ENCODE measurements around the gene PEX11A.
"Not testable (repeated sequence)": the region's sequence is repeated elsewhere in the genome, so short reads cannot be mapped to it uniquely, and the experiment has no call there.

Gene PEX11A, protein sequence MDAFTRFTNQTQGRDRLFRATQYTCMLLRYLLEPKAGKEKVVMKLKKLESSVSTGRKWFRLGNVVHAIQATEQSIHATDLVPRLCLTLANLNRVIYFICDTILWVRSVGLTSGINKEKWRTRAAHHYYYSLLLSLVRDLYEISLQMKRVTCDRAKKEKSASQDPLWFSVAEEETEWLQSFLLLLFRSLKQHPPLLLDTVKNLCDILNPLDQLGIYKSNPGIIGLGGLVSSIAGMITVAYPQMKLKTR

DNA sequence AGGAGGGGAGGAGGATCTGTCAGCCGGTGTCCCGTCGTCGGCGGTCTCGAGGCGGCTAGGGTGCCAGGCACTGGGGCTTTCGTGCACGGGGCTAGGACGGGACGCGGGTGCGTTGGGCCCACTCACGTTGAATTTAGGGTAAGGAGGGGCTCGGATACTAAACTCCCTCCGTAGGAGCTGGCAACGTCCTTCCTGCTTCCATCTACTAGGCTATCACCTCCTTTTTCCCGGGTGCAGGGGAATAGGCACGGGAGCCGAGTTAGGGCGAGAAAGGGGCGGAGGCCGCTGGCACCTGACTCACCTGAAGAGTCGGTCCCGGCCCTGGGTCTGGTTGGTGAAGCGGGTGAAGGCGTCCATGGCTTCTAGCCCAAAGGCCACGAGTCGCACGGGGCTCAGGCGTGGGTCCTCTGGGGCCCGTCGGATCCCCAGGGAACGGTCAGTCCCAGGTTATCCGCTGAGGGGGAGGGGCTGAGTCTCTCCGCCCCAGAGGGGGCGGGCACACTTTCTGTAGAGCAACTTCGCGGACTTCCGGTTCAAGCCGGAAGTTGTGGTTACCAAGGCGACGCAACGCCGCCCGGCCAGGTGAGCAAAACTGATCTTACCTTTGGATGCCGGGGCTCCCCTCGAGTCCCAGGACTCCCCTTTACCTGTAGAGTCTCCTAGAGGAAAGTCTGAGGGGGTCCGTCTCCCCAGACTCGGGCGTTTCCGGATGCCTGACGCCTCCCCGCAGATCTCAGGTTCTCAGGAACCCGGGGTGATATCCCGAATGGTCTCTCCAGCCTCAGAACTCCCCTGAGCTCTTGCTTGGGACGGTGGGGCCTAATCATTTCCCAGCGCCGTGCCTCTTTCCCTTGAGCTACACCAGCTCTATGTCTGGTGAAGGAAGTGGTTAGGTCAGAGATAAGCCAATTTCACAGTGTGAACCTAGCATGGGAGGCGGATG is at the start of gene PEX11A, which contains the start of gene WDR93:
TSS of gene PEX11A (minus strand) at position 479 of the 943 bp plus-strand sequence. CDS start at position 357, 122 bp downstream.
TSS of gene WDR93 (plus strand) at position 536 of the 943 bp plus-strand sequence. CDS start 10,936 bp downstream, outside the sequence.
- DNase-seq, result peak; percentile 79

DNA sequence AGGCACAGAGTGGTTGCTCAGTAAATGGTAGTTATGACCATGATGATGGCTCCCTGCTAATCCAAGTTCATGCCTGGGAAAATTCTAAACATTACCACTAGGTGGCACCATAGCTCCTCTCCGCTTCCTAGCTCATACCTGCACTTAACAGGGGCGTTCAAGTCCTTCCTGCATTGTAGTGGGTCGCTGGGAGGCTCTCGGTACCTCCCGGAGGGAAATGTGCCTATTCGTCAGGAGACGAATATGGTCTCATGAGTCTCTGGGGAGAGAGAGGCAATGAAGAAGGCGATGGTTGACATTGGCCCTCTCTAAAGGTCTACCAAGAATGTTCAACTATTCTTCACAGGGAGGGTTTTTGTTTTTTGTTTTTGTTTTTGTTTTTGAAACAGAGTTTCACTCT is 49.6 kb upstream of the PEX11A start:
- peak; percentile 82 for DNase-seq

DNA sequence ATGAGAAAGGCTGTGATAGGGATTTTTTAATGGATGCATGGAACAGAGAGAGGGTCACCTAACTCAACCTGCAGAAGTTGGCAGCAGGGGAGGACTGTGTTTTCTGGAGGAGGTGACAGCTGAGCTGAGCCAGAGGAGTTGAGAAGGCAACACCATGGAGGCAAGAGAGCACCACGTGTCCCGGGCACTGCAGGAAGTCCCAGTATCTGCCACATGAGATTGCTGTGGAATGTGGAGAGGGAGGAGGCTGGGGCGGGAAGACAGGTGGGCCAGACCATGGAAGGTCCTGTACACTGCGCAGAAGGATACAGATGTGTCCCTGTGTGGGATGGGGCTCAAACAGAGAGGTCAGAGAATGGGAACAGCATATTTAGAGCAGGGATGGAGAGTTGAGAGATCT is 45.2 kb upstream of the PEX11A start:
- DNase-seq, result no peak

DNA sequence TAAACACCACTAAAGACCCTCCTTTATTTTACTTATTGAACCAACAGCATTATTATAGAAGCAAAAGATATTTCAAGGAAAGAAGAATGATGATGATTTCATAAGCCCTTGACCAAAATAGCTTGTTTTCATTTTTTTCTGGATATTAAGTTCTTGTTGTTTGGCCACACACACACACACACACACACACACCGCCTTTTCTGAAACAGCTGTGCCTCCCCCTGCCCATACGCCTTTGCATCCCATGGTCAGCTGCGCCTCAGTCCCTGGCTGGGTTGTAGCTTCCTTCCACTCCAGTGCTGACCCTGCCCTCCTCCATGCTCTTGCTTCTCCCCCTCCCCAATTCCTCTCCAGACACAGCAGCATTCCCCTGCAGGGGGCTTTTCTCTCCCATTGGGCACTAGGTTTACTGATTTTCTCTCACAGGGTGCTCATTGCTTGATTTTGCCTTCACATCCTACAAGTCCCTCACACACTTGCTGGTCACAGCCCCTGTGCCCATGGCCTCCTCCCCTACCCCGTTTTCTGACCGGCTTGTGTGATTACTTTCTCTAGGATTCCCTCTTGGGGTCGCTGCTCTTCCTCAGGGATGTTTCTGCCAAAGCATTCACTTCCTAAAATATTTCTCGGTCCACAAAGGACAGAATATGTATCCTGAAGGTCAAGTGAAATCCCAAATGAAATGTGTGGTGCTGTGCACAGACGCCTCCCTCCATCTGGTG is 42.1 kb upstream of the PEX11A start:
- no peak for DNase-seq

DNA sequence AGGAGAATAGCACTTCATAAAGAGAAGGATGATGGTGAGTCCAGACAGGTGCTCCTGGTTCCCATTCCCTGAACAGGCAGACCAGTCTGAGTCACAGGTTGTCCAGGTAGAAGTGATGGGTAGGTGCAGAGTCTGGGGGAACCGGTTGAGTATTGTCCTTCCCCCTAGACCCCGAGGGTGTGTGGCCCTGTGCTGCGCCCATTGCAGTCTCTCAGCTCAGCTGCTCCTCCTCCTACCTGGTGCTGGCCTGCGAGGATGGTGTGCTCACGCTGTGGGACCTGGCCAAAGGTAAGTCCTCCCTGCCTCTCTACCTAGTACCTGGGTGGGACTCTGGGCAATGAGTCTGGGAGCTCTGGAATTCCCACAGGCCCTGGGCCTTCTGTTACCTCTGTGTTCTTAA is 40.7 kb upstream of the PEX11A start:
- DNase-seq, result no peak

DNA sequence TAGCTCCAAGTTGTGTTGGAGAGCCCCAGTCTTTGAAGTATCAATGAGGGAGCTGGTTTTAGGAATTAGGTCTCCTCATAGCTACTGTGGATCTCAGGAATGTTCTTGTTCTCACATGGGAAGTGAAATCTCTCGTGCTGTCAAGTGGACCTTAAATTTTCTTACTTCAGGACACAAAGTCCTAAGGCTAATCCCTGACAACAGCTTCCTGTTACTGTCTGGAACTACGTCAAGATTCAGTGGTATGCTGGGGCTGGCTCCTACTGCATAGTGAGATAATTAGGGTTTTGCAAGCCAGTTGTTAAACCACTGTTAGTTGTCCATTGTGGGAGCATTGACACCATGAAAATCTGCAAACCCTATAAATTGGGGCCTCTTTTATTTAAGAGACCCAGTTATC is 37.7 kb upstream of the PEX11A start:
- no peak for DNase-seq

DNA sequence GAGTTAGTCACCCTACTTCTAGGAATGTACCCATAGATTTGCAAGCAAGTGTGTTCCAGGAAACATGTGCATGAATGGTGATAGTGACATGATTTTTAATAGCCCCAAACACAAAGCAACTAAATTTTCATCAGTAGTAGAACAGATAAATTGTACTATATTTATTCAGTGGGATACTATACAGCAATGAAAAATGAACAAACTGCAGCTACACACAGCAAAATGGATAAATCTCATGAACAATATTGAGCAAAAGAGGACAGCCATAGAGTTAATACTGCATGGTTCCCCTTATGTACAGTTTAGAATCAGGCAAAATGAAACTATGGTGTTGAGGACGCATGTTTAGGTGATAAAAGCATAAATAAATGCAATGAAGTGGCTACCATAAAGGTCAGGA is 34.5 kb upstream of the PEX11A start:
- DNase-seq, result no peak

DNA sequence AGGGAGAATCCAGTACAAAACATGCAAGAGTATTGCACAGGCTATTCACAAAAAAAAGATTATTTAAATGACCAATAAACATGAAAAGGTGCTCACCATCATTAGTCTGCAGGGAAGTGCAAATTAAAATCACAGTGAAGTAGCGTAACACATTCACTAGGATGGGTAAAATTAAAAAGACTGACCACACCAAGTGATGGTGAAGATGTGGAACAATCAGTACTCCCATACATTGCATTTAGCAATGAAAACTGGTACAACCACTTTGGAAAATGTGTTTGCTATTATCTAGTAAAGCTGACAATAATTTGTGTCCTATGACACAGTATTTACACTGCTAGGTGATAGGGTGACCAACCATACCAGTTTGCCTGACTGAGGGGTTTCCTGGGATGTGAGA is 34.1 kb upstream of the PEX11A start:
- no peak for DNase-seq

DNA sequence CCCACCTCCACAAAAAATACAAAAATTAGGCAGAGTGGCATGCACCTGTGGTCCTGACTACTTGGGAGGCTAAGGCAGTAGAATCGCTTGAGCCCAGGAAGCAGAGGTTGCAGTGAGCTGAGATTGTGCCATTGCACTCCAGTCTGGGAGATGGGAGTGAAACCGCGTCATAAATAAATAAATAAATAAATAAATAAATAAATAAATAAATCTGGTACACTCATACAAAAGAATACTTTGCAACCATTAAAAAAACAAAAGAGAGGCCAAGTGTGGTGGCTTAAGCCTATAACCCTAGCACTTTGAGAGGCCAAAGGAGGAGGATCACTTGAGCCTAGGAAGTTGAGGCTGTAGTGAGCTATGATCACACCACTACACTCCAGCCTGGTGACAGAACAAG is 32.5 kb upstream of the PEX11A start:
- DNase-seq, result no peak

DNA sequence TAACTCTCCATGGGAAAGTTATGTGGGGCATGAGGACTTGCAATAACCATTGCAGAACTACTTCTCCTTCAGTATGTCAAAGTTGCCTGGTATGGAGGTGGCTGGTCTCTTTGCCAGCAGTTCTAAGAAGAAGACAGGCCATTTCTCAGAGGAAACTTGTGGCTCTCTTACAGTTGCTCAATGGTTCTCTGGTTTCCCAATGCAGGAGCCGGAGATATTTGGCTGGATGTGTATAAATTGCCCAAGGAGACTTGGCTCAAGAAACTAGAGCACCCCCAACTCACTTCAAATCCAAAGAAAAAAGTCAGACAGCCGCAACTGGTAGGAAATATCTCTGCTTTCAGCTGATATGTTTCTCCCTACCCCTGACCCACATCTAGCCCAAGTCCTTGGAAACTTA is 24.2 kb upstream of the PEX11A start:
- DNase-seq, result no peak

DNA sequence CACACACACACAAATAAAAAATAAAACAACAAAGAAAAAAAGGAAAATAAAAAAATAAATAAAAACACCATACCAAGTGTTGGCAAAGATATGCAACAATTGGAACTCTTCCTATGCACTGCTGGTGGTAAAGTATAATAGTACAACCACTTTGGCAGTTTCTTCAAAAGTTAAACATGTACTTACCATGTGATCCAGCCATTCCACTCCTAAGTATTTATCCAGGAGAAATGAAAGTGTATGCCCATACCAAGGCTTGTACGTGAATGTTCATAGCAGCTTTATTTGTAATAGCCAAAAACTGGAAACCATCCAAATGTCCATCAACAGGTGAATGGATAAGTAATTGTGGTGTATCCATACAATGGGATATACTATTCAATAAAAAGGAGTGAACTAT is 17.0 kb upstream of the PEX11A start:
- DNase-seq, result no peak

DNA sequence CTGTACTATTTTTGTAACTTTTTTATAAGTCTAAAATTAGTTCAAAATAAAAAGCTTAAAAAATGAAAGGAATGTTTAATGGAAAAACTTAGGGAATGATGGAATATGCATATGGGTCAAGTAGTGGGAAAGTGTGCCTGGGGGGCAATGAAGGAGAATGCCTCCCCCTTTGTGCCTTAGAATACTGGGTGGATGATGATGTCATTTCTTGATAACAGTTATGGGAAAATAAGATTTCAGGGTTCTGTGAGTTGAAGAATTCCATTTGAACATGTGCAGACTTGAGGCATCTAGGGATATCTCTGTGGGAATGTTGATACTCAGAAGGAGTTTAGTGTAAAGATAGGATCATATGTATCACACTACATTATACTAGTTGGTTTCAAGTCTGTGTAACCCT is 13.9 kb upstream of the PEX11A start:
- DNase-seq, result no peak

DNA sequence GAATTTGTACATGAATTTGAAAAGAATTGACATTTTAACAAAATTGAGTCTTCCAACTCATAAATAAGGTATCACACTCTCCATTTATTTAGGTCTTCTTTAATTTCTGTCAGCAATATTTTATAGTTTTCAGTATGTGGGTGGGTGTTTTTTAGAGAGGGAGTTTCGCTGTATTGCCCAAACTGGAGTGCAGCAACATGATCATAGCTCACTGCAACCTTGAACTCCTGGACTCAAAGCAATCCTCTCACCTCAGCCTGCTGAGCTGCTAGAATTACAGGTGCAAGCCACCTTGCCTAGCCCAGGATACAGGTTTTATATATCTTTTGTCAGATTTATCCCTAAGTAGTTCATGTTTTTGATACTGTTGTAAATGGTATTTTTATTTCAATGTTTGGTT is 4.6 kb upstream of the PEX11A start:
- DNase-seq, result no peak

DNA sequence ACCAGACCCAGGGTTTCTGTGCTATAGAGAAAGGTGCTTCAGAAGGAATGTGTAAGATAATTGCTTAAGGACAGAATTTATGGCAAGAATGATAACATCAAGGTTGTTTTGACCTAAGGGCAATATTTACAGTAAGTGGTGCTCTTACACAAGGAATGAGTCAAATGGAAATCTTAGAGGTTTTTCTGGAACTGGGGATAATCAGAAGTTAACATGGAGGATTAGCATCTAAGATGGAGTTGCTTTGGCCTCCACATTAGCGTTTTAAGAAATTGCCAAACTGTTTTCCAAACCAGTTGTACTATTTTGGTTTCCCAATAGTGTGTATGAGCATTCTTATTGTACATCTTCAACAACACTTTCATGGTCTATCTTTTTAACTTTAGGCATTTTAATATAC is 3.1 kb upstream of the PEX11A start:
- DNase-seq, result no peak

DNA sequence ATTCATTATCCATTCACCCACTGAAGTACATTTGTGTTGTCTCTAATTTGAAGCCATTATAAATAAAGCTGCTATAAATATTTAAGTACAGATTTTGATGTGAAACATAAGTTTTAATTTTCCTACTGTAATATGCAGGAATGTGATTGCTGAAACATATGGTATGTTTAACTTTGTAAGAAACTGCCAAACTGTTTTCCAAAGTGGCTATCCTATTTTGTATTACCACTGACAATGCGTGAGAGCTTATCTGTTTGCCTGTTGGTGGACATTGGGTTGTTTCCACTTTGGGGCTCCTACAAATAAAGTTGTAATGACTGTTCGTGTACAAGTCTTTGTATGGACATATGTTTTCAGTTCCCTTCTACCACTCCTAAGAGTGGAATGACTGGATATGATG is 2.5 kb upstream of the PEX11A start:
- no peak for DNase-seq

DNA sequence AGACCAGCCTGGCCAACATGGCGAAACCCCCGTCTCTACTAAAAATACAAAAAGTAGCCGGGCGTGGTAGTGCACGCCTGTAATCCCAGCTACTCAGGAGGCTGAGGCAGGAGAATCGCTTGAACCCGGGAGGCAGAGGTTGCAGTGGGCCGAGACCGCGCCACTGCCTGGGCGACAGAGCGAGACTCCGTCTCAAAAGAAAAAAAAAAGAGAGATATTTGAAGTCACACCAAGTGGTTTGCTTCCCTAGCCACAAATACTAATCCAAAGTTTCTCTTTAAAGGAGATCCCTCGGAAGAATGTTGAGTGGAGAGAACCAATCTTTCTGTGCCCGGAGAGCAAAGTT is 651 bp downstream of the PEX11A start:
- DNase-seq, result not testable (repeated sequence)

DNA sequence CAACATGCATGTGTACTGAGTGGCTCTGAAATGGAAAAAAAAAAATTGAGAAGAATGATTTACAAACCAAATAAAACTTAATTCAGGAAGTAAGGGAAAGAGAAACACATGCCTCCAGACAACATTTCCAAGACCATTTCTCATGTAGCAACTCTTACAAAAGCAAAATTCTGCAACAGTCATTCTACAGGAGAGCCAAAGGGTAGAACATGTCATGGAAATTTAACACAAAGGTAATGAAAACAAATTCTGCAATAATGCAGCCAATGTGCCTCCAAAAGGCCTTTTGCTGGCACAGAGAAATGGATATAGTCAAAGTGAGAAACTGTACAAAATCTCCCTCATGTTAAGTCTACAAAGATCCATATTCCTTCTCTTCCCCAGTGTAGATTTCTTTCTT is 4.0 kb downstream of the PEX11A start:
- DNase-seq, result no peak

DNA sequence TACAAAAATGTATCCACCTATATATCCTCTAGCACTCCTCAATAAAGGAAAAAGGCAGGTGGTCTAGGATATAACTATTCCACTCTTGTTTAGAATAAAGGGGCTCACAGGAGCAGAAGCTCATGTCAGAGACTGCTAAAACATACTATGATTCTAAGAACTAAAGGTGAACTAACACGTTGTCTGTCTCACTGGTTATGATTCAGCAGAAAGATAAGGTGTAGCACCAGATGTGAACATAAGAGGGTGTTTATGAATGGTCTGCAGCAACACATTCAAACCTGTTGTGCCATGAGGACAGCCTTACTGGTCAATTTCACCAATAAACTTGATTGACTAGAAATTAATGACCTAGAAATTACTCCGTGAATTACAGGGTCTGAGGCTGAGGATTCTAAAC is 4.6 kb downstream of the PEX11A start:
- no peak for DNase-seq

DNA sequence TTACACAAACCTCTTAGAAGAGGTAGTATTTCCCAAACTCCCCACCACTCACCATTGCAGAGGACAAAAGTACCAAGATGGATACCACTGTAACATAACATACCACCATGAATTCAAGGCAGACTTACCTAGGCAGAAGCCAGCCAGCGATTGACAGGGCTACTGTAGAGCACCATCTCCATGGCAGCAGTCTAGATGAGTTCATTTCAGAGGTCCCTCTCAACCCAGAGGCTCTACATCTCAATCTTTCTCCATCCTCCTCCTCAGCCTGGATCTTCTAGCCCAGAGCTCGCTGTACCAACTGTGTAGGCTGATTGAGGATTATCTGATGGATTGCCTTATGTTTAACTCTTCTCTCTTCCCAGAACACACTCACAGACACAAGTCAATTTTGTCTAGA is 9.4 kb downstream of the PEX11A start:
- DNase-seq, result no peak

DNA sequence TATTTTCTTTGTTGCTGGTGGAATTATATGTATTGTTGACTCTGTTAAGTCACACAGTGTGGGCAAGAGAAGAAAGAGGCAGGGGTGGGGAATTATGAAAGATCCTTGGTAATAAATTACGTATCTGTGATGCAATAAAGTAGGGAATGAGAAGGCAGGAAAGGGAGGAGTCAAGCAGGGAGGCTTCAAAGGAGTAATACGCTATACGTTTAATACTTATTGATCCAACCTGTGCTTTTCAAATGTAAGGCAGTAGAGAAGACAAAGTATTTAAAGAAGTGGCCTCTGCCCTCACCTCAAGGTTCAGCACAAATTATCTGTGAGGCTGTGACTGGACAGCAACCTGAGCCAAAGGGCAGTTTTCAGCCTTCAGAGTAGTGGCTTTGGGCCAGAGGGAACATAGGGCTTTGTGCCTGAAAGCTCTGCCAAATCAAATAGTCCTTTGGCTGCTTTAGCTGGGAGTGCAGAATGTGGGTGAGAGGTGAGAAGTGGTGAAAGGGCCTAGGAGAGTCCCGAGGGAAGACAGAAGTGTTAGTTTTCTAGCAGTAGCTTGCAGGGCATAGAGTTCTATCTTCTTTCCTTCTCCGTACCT is 10.2 kb downstream of the PEX11A start:
- no peak for DNase-seq

DNA sequence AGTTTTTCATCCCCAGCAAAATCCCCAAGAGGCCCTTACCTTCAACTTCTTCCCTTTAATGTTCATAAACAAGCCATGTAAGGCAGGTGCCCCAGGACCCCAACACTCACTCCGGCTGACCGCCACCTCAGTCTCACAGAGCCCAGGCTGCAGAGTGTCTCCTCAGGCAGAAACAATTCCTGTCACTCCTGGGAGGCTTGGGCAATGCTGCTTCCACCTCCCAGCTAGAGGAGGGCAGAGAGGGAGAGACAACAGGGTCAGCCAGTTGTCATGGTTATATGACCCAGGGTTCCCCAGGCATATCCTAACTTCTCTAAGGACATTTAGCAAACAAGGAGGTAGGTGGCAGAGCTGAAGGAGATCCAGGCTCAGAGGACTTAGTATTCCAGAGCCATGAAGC is 11.3 kb downstream of the PEX11A start, which contains the start of gene PLIN1:
TSS of gene PLIN1 (minus strand) at position 156 of the 400 bp plus-strand sequence. CDS start 1,878 bp downstream, outside the sequence.
- DNase-seq, result no peak

DNA sequence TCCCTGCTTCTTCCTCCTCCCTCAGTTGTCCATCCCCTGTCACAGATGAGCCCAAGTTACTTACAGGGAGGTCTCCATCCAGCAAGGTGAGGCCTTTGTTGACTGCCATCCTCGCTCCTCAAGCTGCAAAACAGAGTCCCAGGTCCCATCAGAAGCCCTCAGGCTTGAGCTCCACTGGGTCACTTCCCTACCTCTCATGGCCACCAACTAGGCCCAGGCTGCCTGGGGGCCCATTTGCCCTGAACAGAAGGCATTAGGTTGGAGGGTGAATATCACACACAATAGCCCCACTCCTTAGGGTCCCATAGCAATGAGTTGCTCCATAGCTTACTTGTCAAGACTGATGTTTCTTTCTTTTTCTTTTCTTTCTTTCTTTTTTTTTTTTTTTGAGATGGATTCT is 13.2 kb downstream of the PEX11A start:
- no peak for DNase-seq

DNA sequence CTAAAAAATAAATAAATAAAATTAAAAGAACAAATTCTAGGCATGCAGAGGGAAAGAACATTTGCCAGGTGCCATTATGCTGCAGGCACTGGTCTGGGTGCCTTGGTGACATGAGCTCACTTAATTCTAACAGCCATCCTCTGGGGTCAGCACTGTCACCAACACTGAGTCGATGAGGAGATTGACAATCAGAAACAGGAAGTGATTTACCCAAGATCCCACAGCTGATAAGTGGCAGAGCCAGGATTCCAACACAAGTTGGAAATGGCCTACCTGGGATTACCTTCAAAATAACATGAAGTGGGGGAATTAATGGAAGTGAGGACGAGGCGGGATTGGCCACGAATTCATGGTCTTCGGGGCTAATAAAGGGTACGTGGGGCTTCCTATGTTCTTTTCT is 14.9 kb downstream of the PEX11A start:
- no peak for DNase-seq
